ENCODE data around the gene ST6GAL2.
A peak's percentile ranks its signal among the peaks of the same experiment; 100 is the strongest.

ST6GAL2 gene

DNA sequence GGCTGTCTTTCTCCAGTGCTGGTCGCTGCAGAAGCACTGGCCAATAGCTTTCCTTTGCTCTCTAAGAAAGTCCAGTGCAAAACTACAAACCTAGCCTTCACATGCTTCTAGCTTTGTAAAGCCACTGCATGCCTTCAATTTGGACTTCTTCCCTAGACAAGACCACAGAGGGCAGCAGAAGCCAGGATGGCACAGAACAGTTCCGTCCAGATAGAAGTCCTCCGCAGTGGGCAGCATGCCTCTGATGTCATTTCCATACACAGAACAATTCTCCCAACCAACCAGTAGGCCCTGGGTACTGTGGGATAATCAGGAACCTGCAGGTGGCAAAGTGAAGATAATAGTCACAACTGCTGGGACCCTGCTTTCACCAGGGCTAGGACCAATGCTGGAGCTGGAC is 3.3 kb downstream of the ST6GAL2 start:
- H3K4me3 ChIP-seq (replicated peaks in 1 of 2; ENCODE audit: low read depth in 2 of 2, low read length in 2 of 2) = no peak overlapping the region
- no peak for TF ChIP-seq CTCF (IDR thresholded peaks at IDR 0.05; ENCODE audit: low read depth, low read length)
- peak; percentile 3 to 12 for DNase-seq (ENCODE audit: low read depth in 2 of 2)

DNA sequence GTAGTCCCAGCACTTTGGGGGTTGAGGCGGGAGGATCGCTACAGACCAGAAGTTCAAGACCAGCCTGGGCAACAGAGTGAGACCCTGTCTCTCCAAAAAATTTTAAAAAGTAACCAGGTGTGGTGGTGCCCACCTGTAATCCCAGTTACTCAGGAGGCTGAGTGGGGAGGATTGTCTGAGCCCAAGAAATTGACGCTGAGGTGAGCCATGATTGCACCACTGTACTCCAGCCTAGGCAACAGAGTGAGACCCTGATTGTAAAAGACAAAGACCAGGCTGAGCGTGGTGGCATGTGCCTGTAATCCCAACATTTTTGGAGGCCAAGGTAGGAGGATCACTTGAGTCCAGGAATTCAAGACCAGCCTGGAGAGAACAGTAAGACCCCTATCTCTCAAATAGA is 7.8 kb downstream of the ST6GAL2 start:
- no peak for TF ChIP-seq CTCF (IDR thresholded peaks at IDR 0.05; ENCODE audit: low read depth, low read length)
- no peak overlapping the region for H3K4me3 ChIP-seq (replicated peaks in 1 of 2; ENCODE audit: low read depth in 2 of 2, low read length in 2 of 2)
- no peak for DNase-seq (ENCODE audit: low read depth in 2 of 2)

- DNase-seq (ENCODE audit: low read depth in 2 of 2) = no peak
- no peak for TF ChIP-seq CTCF (IDR thresholded peaks at IDR 0.05; ENCODE audit: low read depth, low read length)
- no peak overlapping the region for H3K4me3 ChIP-seq (replicated peaks in 1 of 2; ENCODE audit: low read depth in 2 of 2, low read length in 2 of 2)
Measured at GRCh38 chr2:106876699-106877098, 9.3 kb downstream of the ST6GAL2 start.

GRCh38 chr2:106869512-106870275 is 16.3 kb downstream of the ST6GAL2 start:
- no peak for DNase-seq (ENCODE audit: low read depth in 2 of 2)
- no peak for TF ChIP-seq CTCF (IDR thresholded peaks at IDR 0.05; ENCODE audit: low read depth, low read length)
- no peak overlapping the region for H3K4me3 ChIP-seq (replicated peaks in 1 of 2; ENCODE audit: low read depth in 2 of 2, low read length in 2 of 2)

DNA sequence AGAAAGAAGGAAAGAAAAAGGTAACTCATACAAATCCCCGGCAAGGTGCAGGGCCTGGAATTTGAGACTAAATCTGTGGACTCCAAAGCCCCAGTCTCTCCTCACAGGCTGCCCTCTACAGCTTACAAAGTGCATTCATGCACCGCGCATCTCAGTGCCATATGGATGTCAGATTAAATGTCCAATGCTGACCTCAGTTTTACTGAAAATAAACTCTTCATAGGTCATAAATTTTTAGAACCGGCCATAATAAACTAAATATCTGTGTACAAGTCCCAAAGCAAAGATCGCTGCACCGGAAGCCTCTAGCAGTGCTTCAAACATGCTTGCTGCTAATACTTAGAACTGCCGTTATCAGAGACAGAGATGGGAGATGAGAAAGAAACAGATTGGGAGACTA is 17.7 kb downstream of the ST6GAL2 start:
- no peak for DNase-seq (ENCODE audit: low read depth in 2 of 2)
- no peak for TF ChIP-seq CTCF (IDR thresholded peaks at IDR 0.05; ENCODE audit: low read depth, low read length)

DNA sequence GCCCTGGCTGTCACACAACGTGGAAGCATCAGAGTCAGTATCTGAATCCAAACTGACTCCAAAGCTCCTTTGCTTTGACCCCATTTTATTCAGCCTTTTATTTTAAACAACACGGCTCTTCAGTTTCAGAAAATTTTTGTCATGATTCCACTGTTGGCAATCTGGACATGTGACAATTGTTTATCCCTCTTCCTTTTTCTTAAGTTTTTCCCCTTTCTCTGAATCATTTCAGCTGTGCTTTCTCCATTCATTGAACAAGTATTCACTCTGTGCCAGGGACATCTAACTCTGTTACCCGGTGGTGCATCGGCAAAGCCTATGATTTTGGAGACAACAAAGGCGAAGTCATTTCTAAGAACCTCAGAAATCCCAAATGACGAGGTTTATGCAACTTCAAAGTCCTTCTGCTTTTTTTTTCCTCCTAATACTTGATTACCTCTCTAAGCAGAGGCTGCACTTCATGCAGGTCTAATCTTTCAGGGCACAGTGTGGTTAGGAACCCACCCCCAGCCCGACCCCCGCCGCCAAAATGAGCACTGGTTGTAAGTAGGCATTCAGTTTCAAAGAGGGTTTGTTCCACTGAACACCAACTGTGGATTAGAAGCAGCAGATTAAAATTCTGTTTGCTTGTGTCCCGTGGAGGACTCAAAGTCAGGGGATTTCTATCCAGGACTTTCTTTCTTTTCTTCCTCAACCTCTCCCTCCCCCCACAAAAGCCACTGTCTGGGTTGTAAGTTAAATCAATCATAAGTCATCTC is 18.6 kb downstream of the ST6GAL2 start:
- no peak overlapping the region for H3K4me3 ChIP-seq (replicated peaks in 1 of 2; ENCODE audit: low read depth in 2 of 2, low read length in 2 of 2)
- no peak for TF ChIP-seq CTCF (IDR thresholded peaks at IDR 0.05; ENCODE audit: low read depth, low read length)
- no peak for DNase-seq (ENCODE audit: low read depth in 2 of 2)

More for the DNA sequence above, 17.7 kb downstream of the ST6GAL2 start:
- H3K4me3 ChIP-seq (replicated peaks in 1 of 2; ENCODE audit: low read depth in 2 of 2, low read length in 2 of 2) = no peak overlapping the region
